Measurements from ENCODE around the gene UROC1.
A peak's percentile ranks its signal among the peaks of the same experiment; 100 is the strongest.

The UROC1 gene

GRCh38 chr3:126498929-126499328, 18.6 kb downstream of the UROC1 start:
- no CpG with 5 or more reads among the region's 10 CpGs for WGBS, 2 donors (ENCODE audit: extremely low coverage in 2 of 2, insufficient read length in 2 of 2, insufficient replicate concordance in 1 of 2)
- Histone ChIP-seq H3K9ac (ENCODE audit: low read depth, low read length, poor library complexity) (no peak overlapping the region), H3K4me2 (ENCODE audit: insufficient read depth, low read length, poor library complexity, severe bottlenecking) (no peak overlapping the region), H3K9me3 (replicated peaks in 1 of 2; ENCODE audit: control insufficient read depth in 2 of 2, insufficient read depth in 1 of 2, low read depth in 1 of 2, low read length in 2 of 2) (peaks cover 0 to 3% of the 10 kb centered on the region in 2 donors), H3K23ac (ENCODE audit: low read depth, low read length, poor library complexity) (no peak overlapping the region), H3K36me3 (replicated peaks in 1 of 2; ENCODE audit: control insufficient read depth in 2 of 2, insufficient read depth in 2 of 2, low read length in 2 of 2) (no peaks in the 10 kb centered on the region), H2BK15ac (ENCODE audit: low read length) (peak overlapping the region; percentile 25), H3K79me1 (ENCODE audit: low read depth, low read length) (no peaks in the 10 kb centered on the region), H2AFZ (ENCODE audit: low read length) (no peak overlapping the region), H3K27ac (replicated peaks; ENCODE audit: low read length) (no peak overlapping the region), H3K4ac (ENCODE audit: low read length) (no peak overlapping the region), H3K4me3 (ENCODE audit: low read length in 2 of 2) (no peak overlapping the region), H2BK120ac (ENCODE audit: low read depth, low read length) (no peak overlapping the region), H4K91ac (ENCODE audit: low read depth, low read length, poor library complexity) (no peak overlapping the region), H3K18ac (ENCODE audit: low read length) (peak overlapping the region; percentile 78), H2BK12ac (ENCODE audit: low read length) (no peak overlapping the region), H2BK5ac (ENCODE audit: low read length) (peak overlapping the region; percentile 49), H4K8ac (ENCODE audit: low read depth, low read length) (no peak overlapping the region), H3K14ac (ENCODE audit: low read length) (no peak overlapping the region), H2AK5ac (ENCODE audit: low read depth, low read length) (peak overlapping the region; percentile 35), H3K4me1 (ENCODE audit: control insufficient read depth in 2 of 2, insufficient read depth in 1 of 2, low read depth in 1 of 2, low read length in 2 of 2) (peaks cover 10 to 22% of the 10 kb centered on the region in 2 donors), H3K27me3 (ENCODE audit: control insufficient read depth in 3 of 3, insufficient read depth in 3 of 3, low read depth in 1 of 3, low read length in 3 of 3) (no peaks in the 10 kb centered on the region)
- no peak for DNase-seq (ENCODE audit: low spot score)

DNA sequence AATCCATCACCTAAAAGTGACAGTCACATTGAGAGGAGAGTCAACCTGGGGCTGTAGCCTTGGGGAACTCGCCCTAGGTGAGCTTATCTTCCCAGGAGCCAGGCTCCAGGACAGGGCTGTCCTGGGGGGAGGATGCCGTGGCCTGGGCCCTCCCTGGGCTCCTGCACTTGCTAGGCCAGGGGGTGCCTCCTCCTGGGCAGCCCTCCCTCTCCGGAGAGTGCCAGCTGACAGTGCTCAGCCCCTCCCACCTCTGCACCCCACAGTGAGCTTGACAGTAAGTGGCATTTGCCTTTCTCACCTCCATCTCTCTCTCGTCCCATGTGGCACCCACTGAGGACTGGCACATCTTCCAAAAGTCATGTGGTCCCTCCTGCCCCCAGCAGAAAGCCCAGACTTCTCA, 19.1 kb downstream of the UROC1 start:
- WGBS, 2 donors (ENCODE audit: extremely low coverage in 2 of 2, insufficient read length in 2 of 2, insufficient replicate concordance in 1 of 2): no CpG with 5 or more reads among the region's 4 CpGs
- Histone ChIP-seq H3K79me1 (ENCODE audit: low read depth, low read length) (no peaks in the 10 kb centered on the region), H3K18ac (ENCODE audit: low read length) (peak overlapping the region; percentile 78)

GRCh38 chr3:126497956-126498355, 19.6 kb downstream of the UROC1 start:
- no CpG with 5 or more reads among the region's 6 CpGs for WGBS, 2 donors (ENCODE audit: extremely low coverage in 2 of 2, insufficient read length in 2 of 2, insufficient replicate concordance in 1 of 2)

More for the DNA sequence above, 19.1 kb downstream of the UROC1 start:
- Histone ChIP-seq H2BK12ac (ENCODE audit: low read length) (no peak overlapping the region), H3K4ac (ENCODE audit: low read length) (no peak overlapping the region), H3K27ac (replicated peaks; ENCODE audit: low read length) (no peak overlapping the region), H2BK120ac (ENCODE audit: low read depth, low read length) (no peak overlapping the region), H2BK15ac (ENCODE audit: low read length) (peak overlapping the region; percentile 25), H3K4me1 (ENCODE audit: control insufficient read depth in 2 of 2, insufficient read depth in 1 of 2, low read depth in 1 of 2, low read length in 2 of 2) (peaks cover 14 to 23% of the 10 kb centered on the region in 2 donors), H3K4me3 (ENCODE audit: low read length in 2 of 2) (no peak overlapping the region), H3K36me3 (replicated peaks in 1 of 2; ENCODE audit: control insufficient read depth in 2 of 2, insufficient read depth in 2 of 2, low read length in 2 of 2) (no peaks in the 10 kb centered on the region), H4K91ac (ENCODE audit: low read depth, low read length, poor library complexity) (no peak overlapping the region), H3K14ac (ENCODE audit: low read length) (no peak overlapping the region), H3K27me3 (ENCODE audit: control insufficient read depth in 3 of 3, insufficient read depth in 3 of 3, low read depth in 1 of 3, low read length in 3 of 3) (no peaks in the 10 kb centered on the region), H3K4me2 (ENCODE audit: insufficient read depth, low read length, poor library complexity, severe bottlenecking) (no peak overlapping the region), H3K9ac (ENCODE audit: low read depth, low read length, poor library complexity) (no peak overlapping the region), H4K8ac (ENCODE audit: low read depth, low read length) (no peak overlapping the region), H3K23ac (ENCODE audit: low read depth, low read length, poor library complexity) (no peak overlapping the region), H2BK5ac (ENCODE audit: low read length) (peak overlapping the region; percentile 49), H3K9me3 (replicated peaks in 1 of 2; ENCODE audit: control insufficient read depth in 2 of 2, insufficient read depth in 1 of 2, low read depth in 1 of 2, low read length in 2 of 2) (peaks cover 0 to 3% of the 10 kb centered on the region in 2 donors), H2AFZ (ENCODE audit: low read length) (no peak overlapping the region), H2AK5ac (ENCODE audit: low read depth, low read length) (peak overlapping the region; percentile 32)
- no peak for DNase-seq (ENCODE audit: low spot score)

DNA sequence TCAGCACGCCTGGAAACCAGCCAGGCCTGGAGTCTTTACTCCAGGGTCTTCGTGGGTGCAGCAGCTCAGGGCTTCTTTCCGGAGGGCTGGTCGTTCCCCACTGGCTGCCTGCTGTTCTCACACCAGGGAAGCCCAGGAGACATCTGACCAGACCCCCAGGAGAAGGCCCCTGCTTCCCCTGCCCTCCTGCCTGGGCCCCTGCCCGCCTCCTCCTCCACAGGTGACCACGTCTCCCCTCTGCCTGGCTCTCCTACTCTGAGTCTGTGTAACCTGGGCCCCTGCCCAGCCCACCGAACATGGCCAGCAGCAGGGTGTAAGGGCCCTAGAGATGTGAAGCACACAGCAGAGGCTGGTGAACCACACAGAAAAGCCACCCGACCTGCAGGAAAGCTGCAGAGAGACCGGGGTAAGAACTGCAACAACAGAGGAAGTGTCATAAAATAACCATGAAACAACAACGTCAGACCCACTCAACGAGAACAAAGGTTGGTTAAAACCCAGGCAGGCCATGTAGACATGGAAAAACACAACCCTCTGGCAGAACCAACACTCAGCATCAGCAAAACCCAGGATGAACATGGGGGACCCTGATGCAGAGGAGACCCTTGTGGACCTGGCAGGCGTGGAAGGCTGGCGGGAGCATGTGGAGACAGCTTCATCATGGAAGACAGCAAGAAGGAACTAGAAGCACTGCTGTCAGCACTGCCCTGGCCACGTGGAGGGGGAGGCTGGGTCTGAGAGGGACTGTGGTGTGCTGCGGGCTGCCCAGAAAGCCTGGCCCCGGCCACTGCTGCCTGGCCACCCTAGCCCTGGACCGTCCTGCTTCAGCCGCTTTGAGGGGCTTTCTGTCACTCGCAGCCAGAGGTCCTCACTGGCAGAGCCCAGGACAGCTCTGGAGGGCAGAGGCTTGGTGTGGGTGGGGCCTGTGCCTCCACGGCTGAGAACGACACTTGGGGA, 20.4 kb downstream of the UROC1 start:
- peak overlapping the region; percentile 25 for H2BK15ac ChIP-seq (ENCODE audit: low read length)
- WGBS, 2 donors (ENCODE audit: extremely low coverage in 2 of 2, insufficient read length in 2 of 2, insufficient replicate concordance in 1 of 2): no CpG with 5 or more reads among the region's 21 CpGs
- no peak overlapping the region for H3K27ac ChIP-seq (replicated peaks; ENCODE audit: low read length)
- no peak overlapping the region for H3K4me3 ChIP-seq (ENCODE audit: low read length in 2 of 2)
- H4K91ac ChIP-seq (ENCODE audit: low read depth, low read length, poor library complexity): no peak overlapping the region
- peak overlapping the region; percentile 52 for H2BK12ac ChIP-seq (ENCODE audit: low read length)
- no peaks in the 10 kb centered on the region for H3K36me3 ChIP-seq (replicated peaks in 1 of 2; ENCODE audit: control insufficient read depth in 2 of 2, insufficient read depth in 2 of 2, low read length in 2 of 2)
- H2AFZ ChIP-seq (ENCODE audit: low read length): no peak overlapping the region
- H2BK5ac ChIP-seq (ENCODE audit: low read length): no peak overlapping the region
- H3K4me2 ChIP-seq (ENCODE audit: insufficient read depth, low read length, poor library complexity, severe bottlenecking): no peak overlapping the region
- H3K23ac ChIP-seq (ENCODE audit: low read depth, low read length, poor library complexity): no peak overlapping the region
- peaks cover 14 to 23% of the 10 kb centered on the region in 2 donors for H3K4me1 ChIP-seq (ENCODE audit: control insufficient read depth in 2 of 2, insufficient read depth in 1 of 2, low read depth in 1 of 2, low read length in 2 of 2)
- H2BK120ac ChIP-seq (ENCODE audit: low read depth, low read length): no peak overlapping the region
- H3K27me3 ChIP-seq (ENCODE audit: control insufficient read depth in 3 of 3, insufficient read depth in 3 of 3, low read depth in 1 of 3, low read length in 3 of 3): no peaks in the 10 kb centered on the region
- no peak overlapping the region for H3K4ac ChIP-seq (ENCODE audit: low read length)
- H3K18ac ChIP-seq (ENCODE audit: low read length): peak overlapping the region; percentile 52
- no peak overlapping the region for H3K14ac ChIP-seq (ENCODE audit: low read length)
- DNase-seq (ENCODE audit: low spot score): no peak
- no peak overlapping the region for H4K8ac ChIP-seq (ENCODE audit: low read depth, low read length)
- H3K79me1 ChIP-seq (ENCODE audit: low read depth, low read length): no peaks in the 10 kb centered on the region
- no peak overlapping the region for H2AK5ac ChIP-seq (ENCODE audit: low read depth, low read length)
- H3K9ac ChIP-seq (ENCODE audit: low read depth, low read length, poor library complexity): no peak overlapping the region
- no peaks in the 10 kb centered on the region for H3K9me3 ChIP-seq (replicated peaks in 1 of 2; ENCODE audit: control insufficient read depth in 2 of 2, insufficient read depth in 1 of 2, low read depth in 1 of 2, low read length in 2 of 2)

More at GRCh38 chr3:126497956-126498355, 19.6 kb downstream of the UROC1 start:
- Histone ChIP-seq H4K8ac (ENCODE audit: low read depth, low read length) (no peak overlapping the region), H3K23ac (ENCODE audit: low read depth, low read length, poor library complexity) (no peak overlapping the region), H3K18ac (ENCODE audit: low read length) (no peak overlapping the region), H3K4me2 (ENCODE audit: insufficient read depth, low read length, poor library complexity, severe bottlenecking) (no peak overlapping the region), H2BK5ac (ENCODE audit: low read length) (no peak overlapping the region), H3K4me3 (ENCODE audit: low read length in 2 of 2) (no peak overlapping the region), H4K91ac (ENCODE audit: low read depth, low read length, poor library complexity) (no peak overlapping the region), H3K14ac (ENCODE audit: low read length) (peak overlapping the region; percentile 50), H3K4ac (ENCODE audit: low read length) (no peak overlapping the region), H2AK5ac (ENCODE audit: low read depth, low read length) (peak overlapping the region; percentile 32), H3K36me3 (replicated peaks in 1 of 2; ENCODE audit: control insufficient read depth in 2 of 2, insufficient read depth in 2 of 2, low read length in 2 of 2) (no peaks in the 10 kb centered on the region), H2BK12ac (ENCODE audit: low read length) (no peak overlapping the region), H3K4me1 (ENCODE audit: control insufficient read depth in 2 of 2, insufficient read depth in 1 of 2, low read depth in 1 of 2, low read length in 2 of 2) (peaks cover 14 to 23% of the 10 kb centered on the region in 2 donors), H2BK15ac (ENCODE audit: low read length) (no peak overlapping the region), H3K9me3 (replicated peaks in 1 of 2; ENCODE audit: control insufficient read depth in 2 of 2, insufficient read depth in 1 of 2, low read depth in 1 of 2, low read length in 2 of 2) (peaks cover 0 to 3% of the 10 kb centered on the region in 2 donors), H3K27me3 (ENCODE audit: control insufficient read depth in 3 of 3, insufficient read depth in 3 of 3, low read depth in 1 of 3, low read length in 3 of 3) (no peaks in the 10 kb centered on the region), H3K9ac (ENCODE audit: low read depth, low read length, poor library complexity) (no peak overlapping the region), H2BK120ac (ENCODE audit: low read depth, low read length) (no peak overlapping the region), H3K79me1 (ENCODE audit: low read depth, low read length) (no peaks in the 10 kb centered on the region), H2AFZ (ENCODE audit: low read length) (no peak overlapping the region), H3K27ac (replicated peaks; ENCODE audit: low read length) (no peak overlapping the region)
- DNase-seq (ENCODE audit: low spot score): no peak
